Endothelial cell of umbilical vein (primary cell): Measurements from ENCODE around the gene CLDN14. TPM values are rescaled to one million over a fixed set of nuclear protein-coding genes. Genes with fewer than 3 reads are reported as not detected.

Experiments
- BruUV-seq: library from RNA; stranded (reverse); fragments of 400-500 nt; replicated peaks from 2 replicates; lab custom pipeline; 2021; lab: Mats Ljungman, UMichigan
- CTCF ChIA-PET: fragments of 300-600, 350-600 bp; sonication (Branson Sonifier 250); formaldehyde crosslinking; loops from one replicate; lab custom pipeline; 2021; ENCODE audit warnings: antibody characterized with exemption, inconsistent platforms; lab: Charles Lee
- POLR2A ChIA-PET: fragments of 300-600, 350-600 bp; sonication (Branson Sonifier 250); formaldehyde crosslinking; loops from one replicate; lab custom pipeline; 2021; ENCODE audit warnings: antibody characterized with exemption, inconsistent platforms; lab: Charles Lee
- DNase-seq: peaks from one replicate; pipeline ENCODE4 v3.0.0-alpha.2; 2011; ENCODE audit warnings: low read depth, low spot score
- FAIRE-seq: peaks from 2 replicates; lab custom pipeline; 2011; peaks lifted over from hg19 to GRCh38; lab: Jason Lieb, UNC
- H2AFZ ChIP-seq: 2 replicates; pipeline ENCODE4 v1.6.0; 2012; ENCODE audit warnings: low read depth, low read length, control low read depth, inconsistent platforms
- H3K27ac ChIP-seq: 2 replicates; pipeline ENCODE4 v1.5.1; 2011; ENCODE audit warnings: low read depth, mild to moderate bottlenecking, control low read depth, low read length, moderate library complexity; ENCODE audit not compliant: insufficient read depth
- H3K27me3 ChIP-seq, 2 experiments: 2 replicates each; pipeline versions ENCODE4 v1.6.0 to v1.6.1; 2011; ENCODE audit warnings: low read length in 2 of 2, mixed read lengths in 1 of 2; ENCODE audit not compliant: control insufficient read depth in 2 of 2, insufficient read depth in 2 of 2
- H3K36me3 ChIP-seq, 2 experiments: 2 replicates in 1 of 2; 3 replicates in 1 of 2; pipeline ENCODE4 v1.5.1; 2011; ENCODE audit warnings: low read length in 2 of 2, mild to moderate bottlenecking in 1 of 2, moderate library complexity in 1 of 2; ENCODE audit not compliant: control insufficient read depth in 2 of 2, insufficient read depth in 2 of 2; ENCODE audit errors: extremely low read depth in 1 of 2
- H3K4me1 ChIP-seq: 3 replicates; pipeline ENCODE4 v1.5.1; 2011; ENCODE audit warnings: mild to moderate bottlenecking, low read length; ENCODE audit not compliant: control insufficient read depth, insufficient read depth; ENCODE audit errors: extremely low read depth
- H3K4me2 ChIP-seq: 2 replicates; pipeline ENCODE4 v1.6.1; 2011; ENCODE audit warnings: low read length, control low read depth, mixed read lengths; ENCODE audit not compliant: insufficient read depth
- H3K4me3 ChIP-seq, 3 experiments: fragments of 200-600 bp in 1 of 3; sonication (generic), shearing (Covaris generic) in 1 of 3; replicated peaks in 1 of 3; 2 replicates each; pipeline ENCODE4 v1.5.1; 2011 to 2016; ENCODE audit warnings: control low read depth in 3 of 3, low read length in 3 of 3, mild to moderate bottlenecking in 2 of 3, inconsistent platforms in 1 of 3, low read depth in 1 of 3, moderate library complexity in 1 of 3; ENCODE audit not compliant: insufficient read depth in 1 of 3
- H3K79me2 ChIP-seq: 2 replicates; pipeline ENCODE4 v1.6.0; 2012; ENCODE audit warnings: low read length, inconsistent platforms; ENCODE audit not compliant: control insufficient read depth, insufficient read depth
- H3K9ac ChIP-seq: replicated peaks from 2 replicates; pipeline ENCODE3; 2011; ENCODE audit warnings: low read length, control low read depth; ENCODE audit not compliant: insufficient read depth; ENCODE audit errors: extremely low read depth
- H3K9me1 ChIP-seq: replicated peaks from 3 replicates; pipeline ENCODE4 v1.6.0; 2011; ENCODE audit warnings: mild to moderate bottlenecking, low read length; ENCODE audit not compliant: control insufficient read depth, insufficient read depth; ENCODE audit errors: extremely low read depth
- H3K9me3 ChIP-seq: replicated peaks from 2 replicates; pipeline ENCODE4 v1.5.1; 2012; ENCODE audit warnings: low read length, inconsistent platforms; ENCODE audit not compliant: control insufficient read depth, insufficient read depth
- H4K20me1 ChIP-seq: replicated peaks from 2 replicates; pipeline ENCODE3; 2011; ENCODE audit warnings: mild to moderate bottlenecking, low read length; ENCODE audit not compliant: control insufficient read depth, insufficient read depth; ENCODE audit errors: extremely low read depth
- CTCF ChIP-seq, 2 donors: IDR thresholded peaks; 1 replicate in 1 of 2; 2 replicates in 1 of 2; pipeline ENCODE4 v1.5.1; 2011; ENCODE audit warnings: low read length in 2 of 2, mild to moderate bottlenecking in 2 of 2, moderate library complexity in 2 of 2, control low read depth in 1 of 2, inconsistent platforms in 1 of 2, low read depth in 1 of 2; ENCODE audit not compliant: insufficient read depth in 1 of 2; ENCODE audit errors: extremely low read depth in 1 of 2
- FOS ChIP-seq: IDR thresholded peaks from 2 replicates; pipeline ENCODE4 v1.6.1; 2011; ENCODE audit warnings: mild to moderate bottlenecking, low read length, moderate library complexity, borderline replicate concordance; ENCODE audit not compliant: insufficient read depth
- GATA2 ChIP-seq: IDR thresholded peaks from 2 replicates; pipeline ENCODE4 v1.7.0; 2011; ENCODE audit warnings: low read depth, mild to moderate bottlenecking, moderate library complexity, mixed read lengths, low read length; ENCODE audit not compliant: insufficient read length, insufficient read depth
- MAX ChIP-seq: IDR thresholded peaks from 2 replicates; pipeline ENCODE4 v1.6.1; 2011; ENCODE audit not compliant: insufficient read depth, insufficient read length
- MYC ChIP-seq: IDR thresholded peaks from one replicate; pipeline ENCODE4 v1.6.1; 2011; ENCODE audit warnings: mild to moderate bottlenecking, low read depth, low read length
- POLR2AphosphoS5 ChIP-seq: IDR thresholded peaks from 2 replicates; pipeline ENCODE4 v1.6.1; 2012; ENCODE audit warnings: low read depth, mild to moderate bottlenecking, control low read depth, low read length, moderate library complexity; ENCODE audit not compliant: insufficient read depth
- dilution Hi-C: fragments of 300-500 bp; cut with MboI; formaldehyde crosslinking; loops from one replicate; pipeline ENCODE4 v1.15.0; 2019; ENCODE audit warnings: low sequenced_read_pairs; ENCODE audit not compliant: extremely low pct_ligation_motif_present
- intact Hi-C: fragments of 100-400 bp; cut with micrococcal nuclease; formaldehyde crosslinking; loops from one replicate; pipeline ENCODE4 v1.10.0; 2022
- polyA plus RNA-seq, 4 experiments: library from polyadenylated mRNA; depleted of rRNA in 3 of 4; stranded (reverse) in 3 of 4; unstranded in 1 of 4; fragments of >200 nt; gene quantifications; 2 replicates each; pipeline versions ENCODE4 v1.2.1 to v1.2.3, GENCODE V29; 2011 to 2012; ENCODE audit warnings: missing spikeins in 1 of 4
- total RNA-seq: library from RNA; stranded (reverse); gene quantifications from 2 replicates; pipeline ENCODE4 v1.2.3, GENCODE V29; 2021

Gene CLDN14
- total and polyA plus RNA-seq, 2 donors (not counting 3 experiments of a cell fraction or from before 2014, with no cell fraction given) = 1.0 to 2.5 TPM

- no peak overlapping the region for H3K9ac ChIP-seq
- H3K27me3 ChIP-seq = no peaks in the 10 kb centered on the region
- H3K9me1 ChIP-seq = no peaks in the 10 kb centered on the region
- H3K4me2 ChIP-seq = no peak overlapping the region
- H3K79me2 ChIP-seq = peaks cover 37% of the 10 kb centered on the region
- CTCF ChIA-PET = interaction anchor here (1.2 to 1.4 kb wide), 2 partner anchors 8 to 15 kb away, joined by 3 to 4 read pairs; partner anchors contain the start of gene CLDN14
- no peak overlapping the region for H2AFZ ChIP-seq
- POLR2A ChIA-PET = interaction anchor here (0.6 kb wide), 1 partner anchor 27 kb away, joined by 5 read pairs; no protein-coding TSS in a partner anchor
- peaks cover 0 to 5% of the 10 kb centered on the region in 2 experiments for H3K36me3 ChIP-seq
- peak; percentile 46 for FAIRE-seq
- H3K4me3 ChIP-seq = no peak overlapping the region
- no peak for TF ChIP-seq CTCF (IDR thresholded peaks at IDR 0.05; ENCODE audit: extremely low read depth in 1 of 2, insufficient read depth in 1 of 2, low read depth in 1 of 2, low read length in 2 of 2)
- no peak for TF ChIP-seq GATA2
- no peak for TF ChIP-seq MYC
- TF ChIP-seq POLR2AphosphoS5 = no peak
- no peak for TF ChIP-seq FOS
- TF ChIP-seq MAX = no peak
- H3K27ac ChIP-seq = peak overlapping the region; percentile 56
- H4K20me1 ChIP-seq = no peaks in the 10 kb centered on the region
- intact Hi-C loops (no loop called here), dilution Hi-C loops (no loop called here)
- BruUV-seq = no TSS peak
- no peaks in the 10 kb centered on the region for H3K9me3 ChIP-seq
- H3K4me1 ChIP-seq = peaks cover 18% of the 10 kb centered on the region
- DNase-seq = no peak
These were observed 15.3 kb downstream of the CLDN14 start for GRCh38 chr21:36464590-36464989.
